ENCODE data around the gene RRP7A.
"Not testable (repeated sequence)": the region's sequence is repeated elsewhere in the genome, so short reads cannot be mapped to it uniquely, and the experiment has no call there.

The RRP7A gene

DNA sequence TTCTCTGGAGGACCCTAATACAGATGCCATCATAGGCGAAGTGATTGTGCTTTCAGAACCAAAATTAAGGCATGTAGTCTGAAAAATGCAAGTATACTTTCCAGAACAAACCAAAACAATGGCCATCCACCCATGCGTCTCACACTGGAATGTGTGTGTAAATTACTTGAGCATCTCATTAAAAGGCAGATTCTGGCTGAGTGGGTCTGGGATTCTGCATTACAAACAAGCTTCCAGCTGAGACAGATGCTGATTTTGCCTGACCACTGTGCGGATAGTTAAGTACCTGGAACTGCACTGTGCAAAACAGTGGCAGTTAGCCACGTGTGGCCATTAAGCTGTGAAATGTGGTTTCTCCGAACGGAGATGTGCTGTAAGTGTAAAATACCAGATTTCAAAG is 26.2 kb downstream of the RRP7A start:
- no peak for DNase-seq

DNA sequence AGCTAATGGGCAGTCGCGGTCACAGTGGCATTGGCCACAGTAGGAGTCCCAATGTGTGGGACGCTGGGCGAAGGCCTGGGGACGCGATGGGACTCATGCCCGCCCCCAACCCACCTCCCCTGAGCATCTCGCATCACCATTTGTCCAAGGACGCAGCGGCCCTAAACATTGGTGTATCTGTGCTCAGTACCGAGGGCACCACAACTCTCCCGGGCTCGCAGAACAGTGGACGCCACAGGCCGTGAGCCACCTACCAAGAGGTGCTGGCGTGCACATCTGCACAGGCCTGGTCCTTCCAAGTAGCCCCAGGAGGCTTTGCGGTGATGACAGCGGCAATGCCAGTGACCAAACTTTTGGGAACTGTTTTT is 27.3 kb downstream of the RRP7A start:
- no peak for DNase-seq

DNA sequence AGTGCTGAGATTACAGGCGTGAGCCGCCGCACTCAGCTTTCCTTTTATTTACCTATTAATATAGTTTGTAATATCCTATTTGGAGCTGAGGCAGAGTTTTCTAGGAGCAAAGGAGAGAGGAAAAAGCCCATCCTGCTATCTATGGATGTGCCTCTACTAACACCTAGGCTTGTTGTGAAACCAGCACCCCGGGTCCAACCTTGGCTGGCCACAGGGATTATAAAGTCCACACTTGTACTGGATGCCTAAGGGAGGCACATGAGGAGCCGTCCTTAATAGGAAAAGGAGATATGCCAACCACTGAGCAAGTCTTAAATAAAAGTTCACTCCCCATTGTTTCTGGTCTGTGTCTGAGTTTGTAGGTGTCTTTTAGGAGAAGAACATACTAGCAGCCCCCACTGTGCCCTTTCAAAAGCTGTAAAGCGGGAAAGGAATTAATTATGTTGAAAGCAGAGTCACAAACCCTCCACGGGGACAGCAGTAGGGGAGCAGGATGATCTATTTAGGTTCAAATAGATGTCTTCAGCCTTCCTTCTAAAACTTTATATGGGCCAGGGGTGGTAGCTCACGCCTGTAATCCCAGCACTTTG is 29.3 kb downstream of the RRP7A start:
- DNase-seq, result no peak

DNA sequence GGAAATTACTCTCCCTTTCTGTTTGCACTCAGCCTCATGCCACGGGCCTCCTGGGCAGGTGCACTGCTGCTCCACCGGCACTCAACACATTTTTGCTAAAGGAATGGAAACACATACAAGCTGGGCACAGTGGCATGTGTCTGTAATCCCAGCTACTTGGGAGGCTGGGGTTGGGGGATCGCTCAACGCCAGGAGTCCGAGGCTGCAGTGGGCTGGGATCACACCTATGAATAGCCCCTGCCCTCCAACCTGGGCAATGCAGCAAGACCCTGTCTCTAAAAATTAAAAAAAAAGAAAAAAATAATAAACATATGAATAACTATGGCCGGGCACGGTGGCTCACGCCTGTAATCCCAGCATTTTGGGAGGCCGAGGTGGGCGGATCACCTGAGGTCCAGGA is 30.6 kb downstream of the RRP7A start:
- DNase-seq, result no peak

DNA sequence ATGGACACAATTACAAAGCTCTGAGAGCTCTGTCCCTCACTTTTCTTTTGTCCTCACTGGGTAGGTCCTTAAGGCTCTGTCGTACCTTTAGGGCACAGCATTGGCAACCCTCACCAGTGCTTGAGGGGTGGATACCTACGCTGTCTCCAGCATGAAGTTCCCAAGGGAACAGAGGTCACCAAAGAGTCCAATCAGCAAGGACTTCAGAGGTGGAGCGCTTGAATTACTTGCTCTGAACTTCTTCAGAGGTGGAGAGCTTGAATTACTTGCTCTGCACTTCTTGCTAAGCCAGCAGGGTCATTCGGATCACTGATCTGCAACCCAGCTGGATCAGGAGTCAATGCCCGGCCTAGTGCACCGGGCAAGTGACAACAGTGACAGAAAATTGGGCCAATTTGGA is 35.1 kb downstream of the RRP7A start:
- DNase-seq, result no peak

DNA sequence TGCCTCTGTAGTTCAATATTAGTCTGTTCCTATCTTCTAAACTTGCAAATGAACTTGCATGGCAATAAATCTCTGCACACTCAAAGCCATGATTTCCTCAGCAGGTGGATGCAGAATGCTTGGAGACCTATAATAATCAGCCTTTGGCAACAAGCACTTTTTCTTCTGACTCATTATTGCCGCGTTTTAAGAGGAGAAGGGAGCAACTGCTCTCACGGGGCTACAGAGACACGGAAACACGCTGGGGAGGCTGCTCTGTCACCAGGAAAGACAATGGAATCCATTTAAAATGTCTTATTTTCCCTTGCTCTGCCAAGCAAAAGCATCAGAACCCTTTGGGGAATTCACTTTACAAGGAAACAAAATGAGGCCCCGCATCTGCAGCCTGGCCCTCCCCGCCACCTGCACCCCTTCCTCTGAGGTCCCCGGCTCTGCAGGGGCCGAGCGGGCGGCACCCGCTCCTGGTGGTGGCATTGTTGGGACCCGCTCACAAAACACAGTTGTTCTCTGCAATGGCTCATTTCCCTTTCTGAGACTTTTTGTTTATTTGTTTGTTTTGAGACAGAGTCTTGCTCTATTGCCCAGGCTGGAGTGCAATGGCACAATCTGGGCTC is 35.9 kb downstream of the RRP7A start:
- DNase-seq, result not testable (repeated sequence)

DNA sequence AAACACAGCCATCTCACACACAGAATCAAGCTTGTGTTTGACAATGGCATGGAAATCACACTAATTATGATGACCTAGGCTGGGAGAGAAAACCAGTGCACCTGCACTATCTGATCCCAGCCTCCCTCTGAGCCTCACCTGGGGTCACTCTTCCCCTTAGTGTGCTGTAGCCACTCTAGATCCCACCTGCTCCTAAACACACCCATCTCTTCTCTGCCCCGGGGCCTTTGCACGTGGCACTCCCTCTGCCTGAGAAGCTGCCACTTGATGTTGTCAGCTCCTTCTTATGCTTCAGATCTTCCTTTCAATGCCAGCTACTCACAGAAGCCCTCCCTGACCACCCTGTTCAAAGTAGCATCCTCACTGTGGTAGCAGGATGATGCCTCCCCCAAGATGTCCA is 44.5 kb downstream of the RRP7A start:
- DNase-seq, result no peak

GRCh38 chr22:42473484-42474193 is 46.0 kb downstream of the RRP7A start:
- DNase-seq, result peak; percentile 72

GRCh38 chr22:42472671-42473070 is 46.9 kb downstream of the RRP7A start:
- DNase-seq, result no peak

DNA sequence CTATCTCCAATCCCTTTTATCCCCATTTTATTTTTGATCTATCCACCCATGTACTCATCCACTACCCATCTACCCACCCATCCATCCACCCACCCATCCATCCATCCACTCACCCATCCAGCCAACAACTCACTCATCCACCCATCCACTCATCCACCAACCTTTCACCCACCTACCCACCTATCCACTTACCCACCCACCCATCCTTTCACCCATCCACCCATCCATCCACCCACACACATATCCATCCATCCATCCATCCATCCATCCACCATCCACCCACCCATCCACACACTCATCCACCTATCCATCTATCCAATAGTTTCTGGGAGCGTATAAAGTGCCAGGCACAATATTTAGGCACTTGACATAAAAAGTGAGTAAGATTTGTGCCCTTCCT is 48.2 kb downstream of the RRP7A start:
- no peak for DNase-seq

DNA sequence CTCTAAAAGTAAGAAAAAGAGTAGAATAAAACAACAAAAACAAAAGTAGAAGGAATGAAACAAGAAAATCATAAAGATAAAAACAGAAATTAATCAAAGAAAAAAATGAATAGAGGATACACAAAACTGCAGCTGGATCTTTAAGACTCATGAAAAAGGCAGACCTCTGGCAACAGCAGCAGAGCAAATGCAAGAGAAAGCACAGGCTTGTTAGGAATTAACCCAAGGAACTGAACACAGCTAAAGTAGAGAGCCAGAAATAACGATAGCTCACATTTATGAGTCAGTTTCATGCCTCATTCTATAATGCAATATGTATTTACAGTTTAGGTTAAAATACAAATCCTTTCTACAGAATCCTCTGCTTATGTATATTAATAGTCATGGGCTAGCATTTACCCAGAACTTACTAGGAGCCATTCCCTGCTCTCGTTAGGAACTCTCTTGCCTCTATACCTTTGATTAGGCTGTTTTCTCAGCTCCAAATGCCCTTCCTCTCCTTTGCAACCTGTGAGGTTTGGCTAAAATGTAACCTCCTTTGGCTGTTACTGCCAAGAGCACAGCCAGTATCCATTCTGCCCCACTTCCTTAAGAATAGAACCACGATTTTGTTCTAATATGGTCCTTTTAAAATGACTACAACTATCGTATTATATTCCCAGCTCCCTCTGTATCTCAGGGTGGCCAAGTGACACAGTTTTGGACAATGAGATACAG is 49.1 kb downstream of the RRP7A start:
- DNase-seq, result no peak

- no peak for DNase-seq
Observed at GRCh38 chr22:42468841-42469240, 50.8 kb downstream of the RRP7A start.

DNA sequence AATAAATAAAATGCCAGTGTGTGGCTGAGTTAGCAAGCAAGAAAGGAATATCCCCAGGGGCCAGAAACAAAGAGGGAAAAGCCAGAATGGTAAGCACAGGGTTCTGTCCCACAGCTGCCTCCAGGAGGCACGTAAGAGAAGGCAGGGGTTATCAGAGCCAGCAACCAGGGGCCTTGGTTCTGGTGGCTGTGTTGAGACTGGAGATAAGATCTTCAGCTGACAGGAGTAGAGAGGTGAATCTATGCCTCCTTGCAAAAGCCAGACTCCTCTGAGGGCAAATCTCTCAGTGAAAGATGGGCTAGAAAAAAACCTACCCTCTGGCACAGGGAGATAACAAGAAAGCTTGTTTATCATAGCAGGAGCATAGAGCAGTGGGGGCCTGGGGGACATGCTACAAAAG is 57.6 kb downstream of the RRP7A start:
- no peak for DNase-seq

DNA sequence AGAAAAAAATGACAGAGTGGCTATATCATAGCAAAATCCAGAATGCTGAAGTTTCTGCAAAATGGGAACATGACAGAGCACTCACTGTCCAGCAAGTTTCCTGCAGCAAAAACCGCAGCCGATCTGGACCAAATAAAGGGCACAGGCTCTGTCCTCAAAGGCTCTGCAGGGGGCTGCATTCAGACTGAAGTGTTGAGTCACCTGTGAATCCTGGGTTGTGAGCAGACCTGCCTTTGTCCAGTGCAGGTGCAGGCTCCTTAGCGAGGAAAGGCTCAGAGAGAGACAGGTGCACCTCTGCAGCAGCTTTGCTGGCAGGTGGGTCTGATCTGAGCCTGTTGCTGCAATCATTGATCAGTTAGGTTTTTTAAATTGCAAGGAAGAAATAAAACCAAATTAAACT is 58.1 kb downstream of the RRP7A start:
- no peak for DNase-seq
